Measurements from ENCODE around the gene FAM13B. TPM values are rescaled to one million over a fixed set of nuclear protein-coding genes. Genes with fewer than 3 reads are reported as not detected.

The FAM13B gene
- total and polyA plus RNA-seq, 9 of the 15 experiments (the other 6 are each of a cell fraction or from before 2014, with no cell fraction given): 2.3 to 21.6 (median 14.1) TPM

DNA sequence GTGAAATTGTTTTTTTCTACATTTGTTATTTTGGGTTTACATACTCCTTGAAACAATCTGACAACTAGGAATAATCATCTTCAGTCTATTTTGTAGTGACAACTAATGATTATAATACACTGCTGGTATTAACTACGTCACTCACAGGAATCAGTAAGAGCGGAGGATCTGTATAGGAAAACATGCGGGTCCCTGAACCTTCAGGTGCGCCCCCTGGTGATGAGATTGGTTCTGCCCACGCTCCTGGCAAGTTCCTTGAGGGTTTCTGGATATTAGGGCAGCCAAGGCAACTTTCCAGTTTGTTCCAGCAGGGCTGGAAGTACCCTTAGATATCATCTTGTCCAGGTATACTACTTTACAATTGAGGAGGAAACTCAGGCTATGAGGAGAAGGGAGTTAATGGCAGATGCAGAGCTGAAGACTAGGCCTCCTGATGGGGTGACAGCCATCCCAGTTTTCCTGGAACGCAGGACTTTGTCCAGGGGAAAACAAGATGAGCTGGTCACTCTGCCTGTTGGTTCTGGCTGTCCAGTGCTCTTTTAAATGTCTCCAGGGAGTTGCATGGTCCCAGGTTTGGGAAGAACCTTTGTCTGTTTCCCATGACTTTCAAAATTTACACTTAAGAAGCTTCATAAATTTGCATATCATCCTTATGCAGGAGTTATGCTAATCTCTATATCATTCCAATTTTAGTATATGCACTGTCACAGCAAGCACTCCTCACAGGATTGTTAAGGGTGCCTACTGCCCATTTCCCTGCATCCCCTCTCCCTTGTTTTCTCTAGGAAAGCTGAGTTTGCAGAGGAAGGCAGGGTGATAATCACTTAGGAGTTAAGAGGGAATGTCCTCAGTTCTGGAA, 36.1 kb upstream of the FAM13B start (continued):
- TF ChIP-seq, protein P1, sequence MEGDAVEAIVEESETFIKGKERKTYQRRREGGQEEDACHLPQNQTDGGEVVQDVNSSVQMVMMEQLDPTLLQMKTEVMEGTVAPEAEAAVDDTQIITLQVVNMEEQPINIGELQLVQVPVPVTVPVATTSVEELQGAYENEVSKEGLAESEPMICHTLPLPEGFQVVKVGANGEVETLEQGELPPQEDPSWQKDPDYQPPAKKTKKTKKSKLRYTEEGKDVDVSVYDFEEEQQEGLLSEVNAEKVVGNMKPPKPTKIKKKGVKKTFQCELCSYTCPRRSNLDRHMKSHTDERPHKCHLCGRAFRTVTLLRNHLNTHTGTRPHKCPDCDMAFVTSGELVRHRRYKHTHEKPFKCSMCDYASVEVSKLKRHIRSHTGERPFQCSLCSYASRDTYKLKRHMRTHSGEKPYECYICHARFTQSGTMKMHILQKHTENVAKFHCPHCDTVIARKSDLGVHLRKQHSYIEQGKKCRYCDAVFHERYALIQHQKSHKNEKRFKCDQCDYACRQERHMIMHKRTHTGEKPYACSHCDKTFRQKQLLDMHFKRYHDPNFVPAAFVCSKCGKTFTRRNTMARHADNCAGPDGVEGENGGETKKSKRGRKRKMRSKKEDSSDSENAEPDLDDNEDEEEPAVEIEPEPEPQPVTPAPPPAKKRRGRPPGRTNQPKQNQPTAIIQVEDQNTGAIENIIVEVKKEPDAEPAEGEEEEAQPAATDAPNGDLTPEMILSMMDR (IDR thresholded peaks at IDR 0.05 in 2 of 3, conservative IDR thresholded peaks at IDR 0.05 in 1 of 3; ENCODE audit: insufficient read depth in 2 of 3, low read depth in 1 of 3, low read length in 3 of 3): peak; percentile 85 to 90 (median 86)
- TF ChIP-seq CTBP1 (IDR thresholded peaks at IDR 0.05; ENCODE audit: borderline replicate concordance): 0 out of 2 replicates have a peak, but pooled peaks have one; percentile 18
- TF ChIP-seq HMGN3 (IDR thresholded peaks at IDR 0.05; ENCODE audit: borderline replicate concordance, extremely low read depth, insufficient read length, low read depth, low read length): no peak
- no peak for TF ChIP-seq ETV5 (CRISPR knock-in tag; IDR thresholded peaks at IDR 0.05; ENCODE audit: low read depth)
- TF ChIP-seq TBL1XR1 (IDR thresholded peaks at IDR 0.05; ENCODE audit: low read length in 2 of 2): no peak
- TF ChIP-seq, protein P2, sequence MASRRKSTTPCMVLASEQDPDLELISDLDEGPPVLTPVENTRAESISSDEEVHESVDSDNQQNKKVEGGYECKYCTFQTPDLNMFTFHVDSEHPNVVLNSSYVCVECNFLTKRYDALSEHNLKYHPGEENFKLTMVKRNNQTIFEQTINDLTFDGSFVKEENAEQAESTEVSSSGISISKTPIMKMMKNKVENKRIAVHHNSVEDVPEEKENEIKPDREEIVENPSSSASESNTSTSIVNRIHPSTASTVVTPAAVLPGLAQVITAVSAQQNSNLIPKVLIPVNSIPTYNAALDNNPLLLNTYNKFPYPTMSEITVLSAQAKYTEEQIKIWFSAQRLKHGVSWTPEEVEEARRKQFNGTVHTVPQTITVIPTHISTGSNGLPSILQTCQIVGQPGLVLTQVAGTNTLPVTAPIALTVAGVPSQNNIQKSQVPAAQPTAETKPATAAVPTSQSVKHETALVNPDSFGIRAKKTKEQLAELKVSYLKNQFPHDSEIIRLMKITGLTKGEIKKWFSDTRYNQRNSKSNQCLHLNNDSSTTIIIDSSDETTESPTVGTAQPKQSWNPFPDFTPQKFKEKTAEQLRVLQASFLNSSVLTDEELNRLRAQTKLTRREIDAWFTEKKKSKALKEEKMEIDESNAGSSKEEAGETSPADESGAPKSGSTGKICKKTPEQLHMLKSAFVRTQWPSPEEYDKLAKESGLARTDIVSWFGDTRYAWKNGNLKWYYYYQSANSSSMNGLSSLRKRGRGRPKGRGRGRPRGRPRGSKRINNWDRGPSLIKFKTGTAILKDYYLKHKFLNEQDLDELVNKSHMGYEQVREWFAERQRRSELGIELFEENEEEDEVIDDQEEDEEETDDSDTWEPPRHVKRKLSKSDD (conservative IDR thresholded peaks at IDR 0.05; ENCODE audit: low read length): no peak
- TF ChIP-seq BHLHE40 (IDR thresholded peaks at IDR 0.05; ENCODE audit: low read length): no peak
- no peak for TF ChIP-seq NR2C2 (CRISPR knock-in tag; IDR thresholded peaks at IDR 0.05)
- TF ChIP-seq NR2C2 (tag; IDR thresholded peaks at IDR 0.05): no peak
- TF ChIP-seq CREM (IDR thresholded peaks at IDR 0.05; ENCODE audit: low read depth): peak; percentile 61
- no peak for TF ChIP-seq HNRNPH1 (optimal IDR thresholded peaks at IDR 0.05; ENCODE audit: low read depth, low read length)
- peak; percentile 46 to 65; a peak in 3 of 4 replicates for TF ChIP-seq FOXK2 (conservative IDR thresholded peaks at IDR 0.05 in 1 of 2, IDR thresholded peaks at IDR 0.05 in 1 of 2; ENCODE audit: low read depth in 2 of 2)
- TF ChIP-seq ZNF175 (CRISPR knock-in tag; IDR thresholded peaks at IDR 0.05; ENCODE audit: low read depth): no peak
- TF ChIP-seq PML (IDR thresholded peaks at IDR 0.05; ENCODE audit: low read length): no peak
- TF ChIP-seq, protein P3, sequence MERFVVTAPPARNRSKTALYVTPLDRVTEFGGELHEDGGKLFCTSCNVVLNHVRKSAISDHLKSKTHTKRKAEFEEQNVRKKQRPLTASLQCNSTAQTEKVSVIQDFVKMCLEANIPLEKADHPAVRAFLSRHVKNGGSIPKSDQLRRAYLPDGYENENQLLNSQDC (CRISPR knock-in tag; IDR thresholded peaks at IDR 0.05): no peak
- TF ChIP-seq SIN3B (IDR thresholded peaks at IDR 0.05; ENCODE audit: low read depth): no peak
- no peak for TF ChIP-seq ZNF445 (CRISPR knock-in tag; IDR thresholded peaks at IDR 0.05; ENCODE audit: low read depth)
- no peak for TF ChIP-seq LCOR (CRISPR knock-in tag; IDR thresholded peaks at IDR 0.05)
- no peak for TF ChIP-seq FOXJ3 (CRISPR knock-in tag; IDR thresholded peaks at IDR 0.05)
- no peak for TF ChIP-seq HMG20B (CRISPR knock-in tag; IDR thresholded peaks at IDR 0.05)
- no peak for TF ChIP-seq TRIM28 (IDR thresholded peaks at IDR 0.05)
- no peak for TF ChIP-seq SIX5 (IDR thresholded peaks at IDR 0.05; ENCODE audit: borderline replicate concordance in 1 of 2, insufficient read depth in 1 of 2, low read depth in 1 of 2, low read length in 2 of 2)
